K562 (cell line): Measurements from ENCODE around the gene NEU3. TPM values are rescaled to one million over a fixed set of nuclear protein-coding genes. Genes with fewer than 3 reads are reported as not detected.

Source experiments
- ATAC-seq: fragments of 200-7000 bp; cut with Tn5 transposase; 3 replicates; pipeline ENCODE4 v1.9.1; 2020; ENCODE audit warnings: moderate library complexity
- BruUV-seq: library from RNA; stranded (reverse); fragments of 400-500 nt; replicated peaks from 2 replicates; lab custom pipeline; 2021; lab: Mats Ljungman, UMichigan
- CTCF ChIA-PET: fragments of 300-600 bp; formaldehyde crosslinking; extraction: SDS; loops from one replicate; lab custom pipeline; 2021; ENCODE audit warnings: low intra/inter-chr PET ratio; lab: Yijun Ruan, JAX
- POLR2A ChIA-PET: fragments of 300-600, 350-650 bp; sonication (Branson Sonifier 250); formaldehyde crosslinking; extraction: SDS; loops from one replicate; lab custom pipeline; 2021; ENCODE audit warnings: antibody characterized with exemption, inconsistent platforms; lab: Yijun Ruan, JAX
- DNase-seq, 4 experiments: peaks; one replicate each; pipeline versions ENCODE4 v3.0.0 to v3.0.0-alpha.2; 2011 to 2018; ENCODE audit warnings: low spot score in 3 of 4, mixed read lengths in 3 of 4; ENCODE audit errors: extremely low read depth in 1 of 4
- FAIRE-seq: peaks from 2 replicates; lab custom pipeline; 2011; peaks lifted over from hg19 to GRCh38; lab: Jason Lieb, UNC
- H2AFZ ChIP-seq: 2 replicates; pipeline ENCODE4 v1.6.0; 2011; ENCODE audit warnings: low read depth, low read length, control low read depth, inconsistent platforms
- H3K27ac ChIP-seq: fragments of 200-600 bp; 3 replicates; pipeline ENCODE4 v1.8.0; 2011; ENCODE audit warnings: low read depth, mild to moderate bottlenecking, control low read depth, inconsistent platforms, low read length, moderate library complexity, mixed read lengths; ENCODE audit errors: extremely low read depth
- H3K27me3 ChIP-seq, 2 experiments: fragments of 300-600 bp in 1 of 2; 2 replicates in 1 of 2; 3 replicates in 1 of 2; pipeline versions ENCODE4 v1.6.0 to v1.8.0; 2011; ENCODE audit warnings: inconsistent platforms in 2 of 2, low read length in 2 of 2, mild to moderate bottlenecking in 1 of 2, mixed read lengths in 1 of 2, moderate library complexity in 1 of 2; ENCODE audit not compliant: control insufficient read depth in 2 of 2, insufficient read depth in 2 of 2
- H3K36me3 ChIP-seq: fragments of 300-600 bp; 3 replicates; pipeline ENCODE4 v1.8.0; 2011; ENCODE audit warnings: mild to moderate bottlenecking, low read length, inconsistent platforms; ENCODE audit not compliant: control insufficient read depth, insufficient read depth
- H3K4me1 ChIP-seq, 2 experiments: fragments of 200-600 bp in 1 of 2; replicated peaks in 1 of 2; 2 replicates in 1 of 2; 3 replicates in 1 of 2; pipeline versions ENCODE4 v1.5.1 to v1.8.0; 2011; ENCODE audit warnings: inconsistent platforms in 2 of 2, low read length in 2 of 2, mild to moderate bottlenecking in 1 of 2, mixed read lengths in 1 of 2, moderate library complexity in 1 of 2; ENCODE audit not compliant: control insufficient read depth in 2 of 2, insufficient read depth in 2 of 2
- H3K4me2 ChIP-seq: 2 replicates; pipeline ENCODE4 v1.6.1; 2011; ENCODE audit warnings: low read length, control low read depth, inconsistent platforms, mixed read lengths; ENCODE audit not compliant: insufficient read depth
- H3K4me3 ChIP-seq: fragments of 200-600 bp; sonication (generic), shearing (Covaris generic); 2 replicates; pipeline ENCODE4 v1.5.1; 2016; ENCODE audit warnings: control low read depth, inconsistent platforms
- H3K79me2 ChIP-seq: fragments of 200-600 bp; 3 replicates; pipeline ENCODE4 v1.8.0; 2011; ENCODE audit warnings: low read length, inconsistent platforms; ENCODE audit not compliant: control insufficient read depth, insufficient read depth
- H3K9ac ChIP-seq, 2 experiments: 2 replicates each; pipeline versions ENCODE4 v1.6.0 to v1.6.1; 2011; ENCODE audit warnings: low read depth in 2 of 2, low read length in 2 of 2, control low read depth in 1 of 2, inconsistent platforms in 1 of 2, mild to moderate bottlenecking in 1 of 2, mixed read lengths in 1 of 2; ENCODE audit not compliant: insufficient read depth in 1 of 2
- H3K9me1 ChIP-seq: one replicate; pipeline ENCODE4 v1.6.0; 2011; ENCODE audit warnings: inconsistent platforms, mild to moderate bottlenecking, low read length, moderate library complexity; ENCODE audit not compliant: control insufficient read depth, insufficient read depth
- H3K9me3 ChIP-seq: replicated peaks from 2 replicates; pipeline ENCODE4 v1.5.1; 2011; ENCODE audit warnings: low read depth, low read length, inconsistent platforms; ENCODE audit not compliant: control insufficient read depth, insufficient read depth
- H4K20me1 ChIP-seq: replicated peaks from 2 replicates; pipeline ENCODE4 v1.6.1; 2011; ENCODE audit warnings: low read length, inconsistent platforms, mixed read lengths; ENCODE audit not compliant: control insufficient read depth, insufficient read depth
- CEBPB ChIP-seq: fragments of 450-650 bp; IDR thresholded peaks from 2 replicates; pipeline ENCODE4 v1.6.1; 2016; ENCODE audit warnings: missing genetic modification characterization, missing compliant biosample characterization
- CHD1 ChIP-seq: fragments of 200-600 bp; sonication (generic); IDR thresholded peaks from one replicate; pipeline ENCODE4 v1.6.1; 2012; ENCODE audit warnings: mild to moderate bottlenecking, moderate library complexity, low read length, inconsistent platforms
- EHMT2 ChIP-seq: fragments of 450-650 bp; IDR thresholded peaks from 2 replicates; pipeline ENCODE4 v1.6.1; 2018; ENCODE audit warnings: antibody characterized with exemption
- FOXA1 ChIP-seq: fragments of 450-650 bp; IDR thresholded peaks from 2 replicates; pipeline ENCODE4 v1.6.1; 2016; ENCODE audit warnings: mild to moderate bottlenecking, borderline replicate concordance
- FOXA3 ChIP-seq, 2 experiments: fragments of 450-650 bp in 1 of 2; sonication (generic) in 1 of 2; formaldehyde crosslinking; IDR thresholded peaks in 1 of 2; conservative IDR thresholded peaks in 1 of 2; 2 replicates each; pipeline versions ENCODE4 v1.4.0 to v1.8.0; 2020 to 2022; ENCODE audit warnings: mild to moderate bottlenecking in 2 of 2, missing genetic modification reagents in 1 of 2
- MCM3 ChIP-seq: fragments of 450-650 bp; IDR thresholded peaks from 2 replicates; pipeline ENCODE4 v1.6.1; 2016
- MLX ChIP-seq, 2 experiments: fragments of 450-650 bp in 1 of 2; sonication (generic) in 1 of 2; formaldehyde crosslinking; conservative IDR thresholded peaks; 2 replicates each; pipeline versions ENCODE4 v1.4.0 to v1.8.1; 2020 to 2022; ENCODE audit warnings: mild to moderate bottlenecking in 1 of 2, missing genetic modification reagents in 1 of 2
- NONO ChIP-seq, 2 experiments: fragments of 200-400 bp in 1 of 2; fragments of 450-650 bp in 1 of 2; formaldehyde crosslinking in 1 of 2; IDR thresholded peaks; 2 replicates each; pipeline ENCODE4 v1.6.1; 2017; ENCODE audit warnings: low read depth in 2 of 2, mild to moderate bottlenecking in 2 of 2, moderate library complexity in 2 of 2, low read length in 1 of 2
- PHF21A ChIP-seq: fragments of 450-650 bp; IDR thresholded peaks from 2 replicates; pipeline ENCODE4 v1.6.1; 2017; ENCODE audit warnings: low read depth, borderline replicate concordance
- ZHX1 ChIP-seq: fragments of 150-350 bp; conservative IDR thresholded peaks from 2 replicates; pipeline ENCODE4 v1.6.1; 2014; ENCODE audit warnings: low read length
- ZNF239 ChIP-seq: fragments of 250-450 bp; sonication (Bioruptor Pico); IDR thresholded peaks from 2 replicates; pipeline ENCODE4 v1.4.0; 2020; ENCODE audit warnings: mild to moderate bottlenecking
- ZNF77 ChIP-seq: fragments of 250-450 bp; sonication (Bioruptor Pico); IDR thresholded peaks from 2 replicates; pipeline ENCODE4 v1.5.0; 2020
- WGBS: fragments of 100-300 bp; shearing (Covaris generic); methylation state at CpG from one replicate; pipeline ENCODE4 v1.1.6; 2016; ENCODE audit warnings: low coverage, mixed read lengths; ENCODE audit not compliant: insufficient coverage; ENCODE audit errors: missing lambda C conversion rate; 5-methylcytosine and 5-hydroxymethylcytosine counted together
- in situ Hi-C: fragments of 300-500 bp; cut with MboI; formaldehyde crosslinking; loops from 4 replicates; pipeline ENCODE4 v1.15.0; 2018; ENCODE audit warnings: inconsistent platforms, mixed read lengths
- intact Hi-C: fragments of 100-400 bp; cut with micrococcal nuclease; formaldehyde crosslinking; loops from 2 replicates; pipeline ENCODE4 v1.14.2; 2022
- polyA plus RNA-seq, 8 experiments: library from polyadenylated mRNA; depleted of rRNA in 4 of 8; stranded (reverse) in 5 of 8; unstranded in 3 of 8; fragments of >200 nt; fragmentation: Nextera tagmentation in 2 of 8; fragmentation: Illumina TruSeq in 1 of 8; extraction: Ambion mirVana in 2 of 8; extraction: Trizol in 1 of 8; gene quantifications; 2 replicates each; pipeline versions ENCODE4 v1.2.1 to v1.2.3, GENCODE V29; 2011 to 2014; ENCODE audit warnings: inconsistent platforms in 1 of 8, missing spikeins in 1 of 8
- total RNA-seq, 7 experiments: library from RNA; depleted of rRNA in 6 of 7; stranded (reverse); fragments of >200 nt in 6 of 7; fragmentation: Illumina TruSeq in 2 of 7; extraction: Trizol in 2 of 7; gene quantifications; 2 replicates each; pipeline versions ENCODE4 v1.2.1 to v1.2.3, GENCODE V29; 2011 to 2021; ENCODE audit warnings: low replicate concordance in 1 of 7

The NEU3 gene
- total and polyA plus RNA-seq, 9 of the 15 experiments (the other 6 are each of a cell fraction or from before 2014, with no cell fraction given) = 6.2 to 41.3 (median 31.1) TPM

- Histone ChIP-seq H2AFZ (no peak overlapping the region), H3K27me3 (no peaks in the 10 kb centered on the region), H3K9me1 (no peaks in the 10 kb centered on the region), H4K20me1 (no peaks in the 10 kb centered on the region), H3K9ac (no peak overlapping the region), H3K79me2 (no peaks in the 10 kb centered on the region), H3K4me2 (no peak overlapping the region), H3K4me1 (peaks cover 0 to 19% of the 10 kb centered on the region in 2 experiments; a peak in 3 of 5 replicates), H3K27ac (no peak overlapping the region), H3K9me3 (no peaks in the 10 kb centered on the region), H3K36me3 (no peaks in the 10 kb centered on the region; the same call in 2 of the 3 replicates), H3K4me3 (no peak overlapping the region)
- no peak for DNase-seq
- ChIA-PET POLR2A (interaction anchor here (1.0 kb wide), 1 partner anchor 16 kb away, joined by 3 read pairs; no protein-coding TSS in a partner anchor), CTCF (no interaction called here)
- in situ Hi-C loops = no loop called here
- intact Hi-C loops = no loop called here
- FAIRE-seq = no peak
- no peak for ATAC-seq
- no TSS peak for BruUV-seq
- TF ChIP-seq CEBPB (peak; percentile 42; the same call in 1 of the 2 replicates), MCM3 (no peak)
- 72% methylated on average over 3 of the region's 3 CpGs for WGBS
These were observed 68.1 kb downstream of the NEU3 start for GRCh38 chr11:75056814-75057213.

GRCh38 chr11:75059299-75059698 is 70.6 kb downstream of the NEU3 start:
- H3K9me1 ChIP-seq = no peaks in the 10 kb centered on the region
- BruUV-seq = no TSS peak
- DNase-seq (peak in 2 of 4 experiments; percentile 43 to 74), FAIRE-seq (peak; percentile 67), ATAC-seq (peak; percentile 58)
- peaks cover 0 to 19% of the 10 kb centered on the region in 2 experiments; a peak in 3 of 5 replicates for H3K4me1 ChIP-seq
- ChIA-PET CTCF (no interaction called here), POLR2A (interaction anchor here (0.5 to 1.2 kb wide), 5 partner anchors 9 to 180 kb away, joined by 3 to 4 read pairs (median 3); no protein-coding TSS in a partner anchor)
- peak overlapping the region; percentile 11; the same call in 2 of the 3 replicates for H3K27ac ChIP-seq
- no peaks in the 10 kb centered on the region for H3K79me2 ChIP-seq
- H4K20me1 ChIP-seq = no peaks in the 10 kb centered on the region
- intact Hi-C loops = no loop called here
- in situ Hi-C loops = no loop called here
- no peaks in the 10 kb centered on the region; the same call in 2 of the 3 replicates for H3K36me3 ChIP-seq
- no peak overlapping the region for H3K9ac ChIP-seq
- H3K27me3 ChIP-seq = no peaks in the 10 kb centered on the region
- H3K4me3 ChIP-seq = no peak overlapping the region
- no peak overlapping the region for H2AFZ ChIP-seq
- H3K4me2 ChIP-seq = no peak overlapping the region
- H3K9me3 ChIP-seq = no peaks in the 10 kb centered on the region
- TF ChIP-seq FOXA1 (peak; percentile 85), ZNF77 (CRISPR knock-in tag) (no peak), ZHX1 (no peak), MLX (CRISPR knock-in tag; conservative IDR thresholded peaks at IDR 0.05) (no peak), CHD1 (no peak), EHMT2 (peak; percentile 80), NONO (IDR thresholded peaks at IDR 0.05; ENCODE audit: low read depth in 2 of 2, low read length in 1 of 2) (no peak), FOXA3 (CRISPR knock-in tag; conservative IDR thresholded peaks at IDR 0.05 in 1 of 2, IDR thresholded peaks at IDR 0.05 in 1 of 2) (peak; percentile 56 to 92), PHF21A (no peak), ZNF239 (CRISPR knock-in tag) (no peak)
